Suppressor macrophage treated with lipopolysaccharide for 1 hour (primary cell): ENCODE data around the gene CHD6.

Source experiments
- DNase-seq, 3 donors: peaks; one replicate each; pipeline ENCODE4 v3.0.0-alpha.2; 2020 to 2022

The CHD6 gene

GRCh38 chr20:41424011-41424410 is 194.2 kb downstream of the CHD6 start:
- DNase-seq = no peak

GRCh38 chr20:41422953-41423352 is 195.2 kb downstream of the CHD6 start:
- DNase-seq = no peak

DNA sequence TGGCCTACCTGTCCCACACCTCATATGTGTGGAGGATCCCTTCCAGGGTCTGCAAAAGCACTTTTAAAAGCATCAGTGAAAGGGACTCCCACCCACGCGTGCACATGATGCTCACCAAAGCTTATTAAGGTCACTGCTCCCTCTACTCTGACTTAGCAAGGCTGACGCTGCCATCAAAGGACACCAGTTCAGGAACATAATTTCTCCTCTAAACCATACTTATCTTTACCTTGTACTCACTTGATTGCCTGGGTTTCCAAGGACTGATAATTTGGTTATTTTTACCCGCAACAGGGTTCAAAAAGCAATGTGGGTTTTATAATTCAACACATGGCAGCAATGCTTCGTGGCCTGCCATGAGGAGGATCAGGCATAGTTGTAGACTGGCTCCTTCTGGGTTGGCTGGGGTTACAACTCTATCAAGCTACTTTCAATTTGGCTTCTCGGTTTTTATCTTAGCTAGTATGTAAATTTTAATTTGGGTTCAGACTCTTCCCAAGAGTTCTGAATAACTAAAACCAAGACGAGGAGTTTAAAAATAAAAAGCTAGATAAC is 199.4 kb downstream of the CHD6 start:
- DNase-seq = no peak

- no peak for DNase-seq
These were observed 200.1 kb downstream of the CHD6 start for GRCh38 chr20:41418031-41418430.

DNA sequence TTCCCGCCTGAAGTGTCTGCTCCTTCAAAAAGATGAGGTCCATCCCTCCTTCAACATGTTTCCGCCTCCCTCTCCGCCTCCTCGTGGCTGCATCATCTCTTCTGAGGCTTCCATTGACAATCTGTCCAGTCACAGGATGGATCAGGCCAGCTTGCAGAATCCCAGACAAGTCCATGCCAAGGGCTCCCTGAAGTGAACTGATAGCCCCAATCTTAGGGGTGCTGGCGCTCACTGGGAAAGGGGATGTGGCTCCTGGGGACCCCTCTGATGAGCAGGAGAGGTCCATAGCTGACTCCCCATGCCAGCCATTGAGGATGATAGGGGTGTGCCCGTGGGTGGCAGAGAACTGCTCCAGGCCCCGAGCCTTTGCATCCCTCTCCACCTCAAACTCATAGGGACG is 203.0 kb downstream of the CHD6 start:
- DNase-seq = no peak

DNA sequence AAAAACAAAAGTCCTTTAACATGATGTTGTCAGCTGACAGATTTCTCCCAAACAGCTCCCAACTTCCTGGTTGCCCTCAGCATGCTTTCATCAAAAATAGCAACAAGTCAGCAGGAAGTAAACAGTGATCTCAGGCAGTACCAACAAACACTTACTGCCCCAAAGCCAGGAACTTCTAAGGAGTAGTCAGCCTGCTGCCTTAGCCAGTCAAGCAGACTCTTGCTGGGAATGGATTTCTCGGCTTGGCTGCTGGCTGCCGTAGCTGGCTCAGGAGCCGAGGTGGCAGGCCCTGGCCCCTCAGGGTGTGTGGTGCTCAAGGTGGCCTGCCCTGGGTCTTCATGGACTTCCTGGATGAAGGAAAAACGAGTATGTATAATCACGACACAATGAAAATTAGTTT is 205.0 kb downstream of the CHD6 start:
- DNase-seq = no peak

DNA sequence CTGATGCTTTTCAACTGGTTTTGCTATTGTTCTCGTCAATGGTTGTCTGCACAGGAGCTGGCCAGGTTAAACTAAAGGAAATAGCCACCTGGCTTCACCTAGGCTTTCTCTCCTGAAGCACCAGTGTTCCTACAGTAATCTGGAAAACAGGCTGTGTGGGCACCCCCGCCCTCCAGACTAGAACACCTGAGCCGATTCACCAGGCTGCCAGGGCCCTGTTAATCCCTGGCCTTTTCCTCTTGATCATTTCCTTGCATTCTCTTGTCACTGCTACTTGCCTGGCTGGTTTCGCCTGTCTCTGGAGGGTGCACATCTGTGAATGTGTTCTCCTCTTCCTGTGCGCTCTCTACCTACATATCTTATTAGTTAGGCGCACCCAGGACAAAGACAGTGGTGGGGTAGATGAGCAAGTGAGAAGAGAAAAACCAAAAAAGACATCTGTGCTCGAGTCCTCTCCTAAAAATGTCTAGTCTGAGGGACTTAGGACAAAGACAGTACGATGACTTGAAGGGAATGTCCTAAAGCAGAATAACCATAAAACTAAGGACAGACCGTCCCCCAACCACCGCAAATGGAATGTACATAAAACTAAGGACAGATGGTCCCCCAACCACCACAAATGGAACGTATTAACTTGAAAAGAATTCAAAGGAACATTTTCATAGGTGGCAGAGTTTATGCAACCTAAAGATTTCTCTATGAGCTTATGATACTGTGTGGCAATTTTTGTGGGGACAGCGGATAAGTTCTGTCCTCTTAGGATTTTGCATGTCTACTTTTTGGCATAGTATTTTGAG is 205.7 kb downstream of the CHD6 start:
- DNase-seq = no peak

DNA sequence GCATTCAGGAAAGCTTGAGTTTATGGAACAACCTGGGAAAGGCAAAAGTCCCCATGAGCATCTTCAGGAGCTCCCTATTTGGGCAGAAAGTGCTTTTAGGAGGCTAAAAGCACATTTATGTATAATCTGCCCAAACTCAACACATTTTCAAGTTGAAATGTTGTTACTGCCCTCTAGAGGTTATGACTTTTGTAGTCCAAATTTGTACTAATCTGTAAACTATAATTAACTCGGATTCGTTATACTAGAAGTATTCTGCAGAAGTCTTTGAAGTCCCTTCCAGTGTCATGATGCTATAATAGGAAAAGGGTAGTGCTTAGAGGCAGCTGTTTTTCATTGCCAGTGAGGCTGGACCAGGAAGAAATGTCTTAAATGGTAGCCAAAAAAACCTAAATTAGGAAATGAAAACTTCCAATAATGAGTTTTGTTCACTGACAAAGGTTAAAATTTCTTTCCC is 206.8 kb downstream of the CHD6 start:
- DNase-seq = peak; percentile 10 to 33 (median 25)

DNA sequence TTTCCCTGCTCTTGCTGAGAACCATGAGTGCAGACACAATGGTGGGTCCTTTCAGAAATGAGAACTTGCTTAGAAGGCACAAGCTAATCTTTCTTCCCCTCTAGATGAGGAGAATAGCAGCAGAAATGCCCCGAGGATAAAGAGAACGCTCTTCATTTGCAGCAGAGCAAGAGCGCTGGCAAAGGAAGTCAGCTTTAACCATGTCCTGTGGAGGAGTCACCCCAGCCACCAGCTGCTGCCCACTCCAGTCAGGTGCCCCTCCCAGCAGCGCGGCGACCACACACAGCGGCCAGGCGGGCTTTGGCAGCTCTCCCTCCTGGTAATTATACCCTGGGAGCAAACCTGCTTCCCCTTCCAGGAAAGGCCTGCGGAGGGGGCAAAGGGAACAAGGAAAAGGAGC is 209.2 kb downstream of the CHD6 start:
- DNase-seq = no peak

GRCh38 chr20:41408156-41408794 is 209.9 kb downstream of the CHD6 start:
- no peak for DNase-seq

GRCh38 chr20:41407607-41408006 is 210.6 kb downstream of the CHD6 start:
- no peak for DNase-seq

DNA sequence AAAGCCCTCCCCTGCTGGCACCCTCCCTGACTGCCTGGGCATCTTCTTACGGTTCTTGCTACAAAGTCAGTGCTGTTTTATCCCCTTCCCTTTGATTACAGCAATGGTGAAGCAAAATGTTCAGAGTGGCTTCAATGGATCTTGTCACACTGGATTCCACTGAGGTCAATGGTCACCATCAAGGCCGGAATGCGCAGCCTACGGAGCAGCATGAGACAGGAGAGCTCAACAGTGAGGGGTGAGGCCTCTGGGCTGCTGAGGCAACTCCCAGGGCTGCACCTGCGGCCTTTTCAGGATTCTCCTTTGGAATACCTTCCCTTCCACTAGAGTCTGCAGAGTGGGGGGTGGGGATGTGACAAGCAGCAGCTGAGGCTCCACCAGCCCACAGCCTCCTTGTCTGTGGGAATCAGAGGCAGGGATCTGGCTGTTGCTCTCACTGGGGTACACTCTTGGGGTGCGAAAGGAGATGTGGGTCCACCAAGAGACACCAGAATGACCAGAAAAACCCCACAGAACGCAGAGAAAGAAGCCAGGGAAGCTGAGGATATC is 211.2 kb downstream of the CHD6 start:
- no peak for DNase-seq

GRCh38 chr20:41406353-41406752 is 211.8 kb downstream of the CHD6 start:
- DNase-seq = no peak

DNA sequence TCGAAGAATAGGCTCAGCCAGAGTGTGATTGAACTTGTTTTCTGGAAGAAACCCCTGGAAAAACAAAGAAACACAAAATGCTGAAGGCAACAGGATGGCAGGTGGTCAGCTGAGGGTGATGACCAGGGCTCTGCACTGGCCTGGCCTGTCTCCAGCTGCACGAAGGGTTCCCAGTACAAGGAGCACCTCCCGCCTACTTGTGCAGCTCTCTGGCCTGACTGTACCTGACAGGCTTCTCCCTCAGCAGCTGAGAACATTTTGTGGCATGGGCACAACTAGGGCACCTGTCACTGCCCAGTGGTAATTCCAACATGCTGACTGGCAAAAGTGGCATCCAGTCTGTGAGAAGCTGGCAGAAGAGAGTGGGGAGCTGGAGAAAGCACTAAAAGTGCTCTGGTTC is 212.7 kb downstream of the CHD6 start:
- DNase-seq = no peak

- DNase-seq = no peak
These were observed 214.6 kb downstream of the CHD6 start for GRCh38 chr20:41403604-41404003.

- DNase-seq = no peak
These were observed 219.8 kb downstream of the CHD6 start for GRCh38 chr20:41398408-41398807.

DNA sequence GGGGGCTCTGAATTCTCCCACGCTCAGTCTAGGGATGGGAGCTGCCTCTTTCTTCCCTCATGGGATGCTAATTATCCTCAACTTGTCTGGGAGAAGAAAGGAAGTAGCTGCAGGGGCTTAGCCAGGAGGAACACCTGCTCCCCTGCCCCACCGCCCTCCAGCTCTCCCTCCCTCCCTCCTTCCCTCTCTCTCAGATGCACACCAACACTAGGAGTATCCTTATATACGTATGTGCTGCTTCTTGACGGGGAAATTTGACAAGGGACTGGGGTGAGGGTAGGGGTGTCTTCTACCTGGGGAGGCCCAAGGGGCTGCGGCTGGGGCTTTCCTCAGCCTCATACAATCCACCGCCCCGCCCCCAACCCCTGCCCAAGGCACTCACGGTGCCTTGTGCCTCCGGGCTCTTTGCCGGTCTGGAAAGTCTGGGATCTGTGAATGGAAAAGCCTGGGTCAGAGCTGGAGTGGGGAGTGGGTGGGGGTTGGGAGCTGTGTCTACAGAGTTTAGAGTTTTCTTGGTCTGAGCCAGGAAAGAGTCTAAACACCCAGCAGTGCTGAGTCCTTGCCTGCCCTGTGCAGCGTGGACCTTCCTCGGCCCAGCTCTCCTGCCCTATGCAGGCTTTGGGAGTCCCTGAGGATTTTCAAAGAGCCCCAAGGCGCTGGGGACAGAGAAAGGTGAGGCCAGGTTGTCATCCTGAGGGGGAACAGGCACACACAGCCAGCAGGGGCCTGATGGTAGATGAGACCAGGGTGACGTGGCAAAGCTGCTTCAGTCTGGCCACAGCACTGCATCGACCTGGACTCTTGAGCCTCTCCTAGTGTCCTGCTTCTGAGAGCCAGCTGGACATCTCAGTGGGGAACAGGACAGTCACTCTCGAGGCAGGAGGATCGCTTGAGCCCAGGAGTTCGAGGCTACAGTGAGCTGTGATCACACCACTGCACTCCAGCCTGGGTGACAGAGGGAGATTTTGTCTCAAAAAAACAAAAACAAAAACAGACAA is 222.2 kb downstream of the CHD6 start:
- DNase-seq = no peak

GRCh38 chr20:41394931-41395666 is 223.1 kb downstream of the CHD6 start:
- no peak for DNase-seq

- DNase-seq = no peak
These were observed 224.1 kb downstream of the CHD6 start for GRCh38 chr20:41394081-41394480.

DNA sequence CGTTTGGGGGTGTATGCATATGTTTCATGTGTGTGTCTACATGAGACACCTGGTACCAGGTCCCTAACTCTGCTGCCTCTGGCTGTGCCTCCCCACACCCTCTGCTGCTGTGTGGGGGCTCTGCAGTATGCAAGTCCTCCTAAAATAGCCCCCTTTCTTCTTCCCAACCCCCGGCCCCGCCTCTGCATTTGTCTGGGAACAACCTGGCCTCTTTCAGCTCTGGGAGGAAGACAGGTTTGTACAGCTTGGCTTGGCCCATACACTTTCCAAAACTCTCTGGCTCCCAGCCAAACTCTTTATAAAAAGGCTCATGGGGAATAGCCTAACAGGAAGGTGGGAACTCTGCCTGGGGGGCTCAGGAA is 224.5 kb downstream of the CHD6 start:
- no peak for DNase-seq

- no peak for DNase-seq
These were observed 225.1 kb downstream of the CHD6 start for GRCh38 chr20:41392871-41393704.
